K562 treated with DMSO at 1 percent for 24 hours (cell line): ENCODE data around the gene LRMDA. TPM values are rescaled to one million over a fixed set of nuclear protein-coding genes. Genes with fewer than 3 reads are reported as not detected.

ENCODE experiments used
- total RNA-seq: library from RNA; unstranded; fragments of 300-600 nt; gene quantifications from 2 replicates; pipeline ENCODE4 v1.2.3, GENCODE V29; 2022; ENCODE audit warnings: low read depth; ENCODE audit not compliant: insufficient read depth

The LRMDA gene
- 2.1 TPM in 1 of 2 replicates, not detected in the other for total RNA-seq

GRCh38 chr10:75431180-75432111 is at the start of gene LRMDA:
Gene LRMDA, plus strand, starts transcription at chr10:75431624.

GRCh38 chr10:75401569-75402485 is 29.6 kb upstream of the LRMDA start, which contains the start of gene ZNF503:
Gene ZNF503, minus strand, starts transcription at chr10:75401764. Its CDS starts 345 bp downstream, at chr10:75401419.

Other genes with a start within 250 kb of the LRMDA start
- gene VDAC2, start 220.8 kb upstream of the LRMDA start, total RNA-seq = 250 and 286 TPM in 2 replicates
- gene COMTD1, start 195.7 kb upstream of the LRMDA start, total RNA-seq = 35.7 and 46.9 TPM in 2 replicates
- gene ZNF503, start 29.9 kb upstream of the LRMDA start, total RNA-seq = 0.41 and 1.1 TPM in 2 replicates